GM19395 (cell line): ENCODE results near the gene PIGM.

ENCODE experiments used
- ATAC-seq: cut with Tn5 transposase; IDR thresholded peaks from one replicate; pipeline ENCODE4 v1.9.1; 2021; ENCODE audit warnings: mild to moderate bottlenecking, moderate library complexity; ENCODE audit not compliant: unreplicated experiment

Gene PIGM

DNA sequence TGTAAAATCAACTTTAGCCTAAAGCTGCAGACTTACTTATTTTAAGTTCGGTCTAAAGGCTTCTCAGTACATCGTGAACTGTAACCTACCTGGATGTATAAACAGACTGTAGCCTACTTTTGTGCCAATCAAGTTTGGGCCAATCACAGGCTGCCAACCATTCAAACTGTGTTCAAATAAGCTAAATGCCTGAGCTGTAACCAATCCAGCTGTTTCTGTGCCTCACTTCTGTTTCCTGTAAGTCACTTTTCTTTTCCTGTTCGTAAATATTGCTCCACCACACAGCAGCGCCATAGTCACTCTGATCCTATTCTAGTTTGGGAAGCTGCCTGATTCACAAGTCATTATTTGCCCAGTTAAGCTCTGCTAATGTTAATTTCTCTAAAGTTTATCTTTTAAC, 40.3 kb downstream of the PIGM start:
- no peak for ATAC-seq

DNA sequence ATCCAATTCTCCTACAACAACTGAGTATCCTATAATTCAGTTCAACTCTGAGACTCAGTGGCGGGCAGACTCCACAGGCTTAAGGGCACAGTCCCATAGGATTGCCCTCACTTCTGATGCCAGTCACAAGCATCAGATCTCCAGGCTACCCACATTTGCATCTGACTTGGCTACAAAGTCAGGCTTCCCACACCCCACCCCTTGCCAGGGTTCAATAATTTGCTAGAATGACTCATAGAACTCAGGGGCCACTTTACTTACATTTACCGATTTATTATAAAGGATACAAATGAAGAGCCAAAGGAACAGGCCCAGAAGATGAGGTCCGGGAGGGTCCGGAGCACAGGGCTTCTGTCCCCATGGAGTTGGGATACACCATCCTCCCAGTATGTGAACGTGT, 41.8 kb downstream of the PIGM start:
- ATAC-seq: no peak

DNA sequence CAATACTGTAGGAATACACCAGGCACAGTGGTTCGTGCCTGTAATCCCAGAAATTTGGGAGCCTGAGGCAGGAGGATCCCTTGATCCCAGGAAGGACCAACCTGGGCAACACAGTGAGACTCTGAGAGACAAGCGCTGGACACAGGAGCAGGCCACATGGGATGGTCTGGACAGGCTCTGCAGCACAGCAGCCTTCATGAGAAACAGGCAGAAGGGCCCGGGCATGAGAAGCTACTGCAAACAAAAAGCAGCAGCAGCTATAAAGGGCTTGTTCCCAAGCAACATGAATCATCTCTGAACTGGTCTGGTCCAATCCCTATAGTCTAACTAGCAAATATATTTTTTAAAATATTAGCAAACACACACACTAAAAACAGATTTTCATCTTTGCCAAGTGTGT, 42.2 kb downstream of the PIGM start:
- ATAC-seq: no peak

DNA sequence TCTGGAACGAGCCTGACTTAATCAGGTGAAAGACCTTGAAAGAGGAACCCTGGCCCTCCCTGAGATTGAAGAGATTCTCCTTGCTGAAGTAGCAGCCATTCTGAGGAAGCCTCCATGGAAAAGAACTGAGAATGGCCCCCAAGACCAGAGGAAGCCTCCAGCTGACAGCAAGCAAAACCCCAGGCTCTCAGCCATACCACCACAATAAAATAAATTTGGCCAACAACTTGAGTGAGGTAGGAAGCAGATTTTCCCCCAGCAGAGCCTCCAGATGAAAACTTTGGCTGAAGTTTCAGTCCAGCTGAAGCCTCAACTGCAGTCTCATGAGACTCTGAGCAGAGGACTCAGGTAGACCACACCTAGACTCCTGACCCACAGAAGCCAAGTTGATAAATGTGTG, 43.8 kb downstream of the PIGM start:
- no peak for ATAC-seq

DNA sequence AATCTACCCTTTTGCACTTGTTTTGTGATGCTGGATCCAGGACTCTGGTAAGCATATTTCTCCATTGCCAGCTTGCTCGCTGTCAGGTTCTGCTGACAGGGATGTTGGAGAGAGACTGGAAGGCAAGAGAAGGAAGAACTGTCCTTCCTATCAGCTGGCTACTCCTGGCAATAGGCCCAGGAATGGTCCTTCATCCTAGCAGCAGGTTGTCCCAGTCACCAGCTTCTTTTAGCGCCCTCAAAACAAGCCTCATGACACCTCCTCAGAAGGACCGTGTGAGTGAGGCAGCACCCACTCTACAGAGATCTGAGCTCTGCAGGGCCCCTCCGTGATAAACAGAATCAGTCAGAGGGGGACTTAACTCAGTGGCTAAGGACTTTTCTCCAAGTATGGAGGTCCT, 44.6 kb downstream of the PIGM start:
- no peak for ATAC-seq

DNA sequence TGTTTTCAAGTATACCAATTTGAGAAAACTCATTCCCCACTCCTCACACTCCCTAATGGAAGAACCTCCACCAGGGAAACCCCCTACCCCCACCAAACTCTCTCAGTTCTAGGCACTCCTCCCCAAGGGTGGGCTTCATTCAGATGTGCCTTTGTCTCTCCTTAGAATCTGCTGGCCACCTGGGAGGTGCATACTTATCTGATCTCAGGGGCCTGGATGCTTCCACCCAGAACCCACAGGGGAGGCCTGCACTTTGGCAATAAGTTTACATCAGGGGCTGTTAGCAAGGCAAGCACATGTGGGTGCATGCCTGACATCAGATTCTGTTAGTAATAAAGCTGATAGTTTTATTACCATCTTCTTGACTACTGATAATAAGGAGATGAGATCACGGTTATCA, 45.3 kb downstream of the PIGM start:
- ATAC-seq: no peak

DNA sequence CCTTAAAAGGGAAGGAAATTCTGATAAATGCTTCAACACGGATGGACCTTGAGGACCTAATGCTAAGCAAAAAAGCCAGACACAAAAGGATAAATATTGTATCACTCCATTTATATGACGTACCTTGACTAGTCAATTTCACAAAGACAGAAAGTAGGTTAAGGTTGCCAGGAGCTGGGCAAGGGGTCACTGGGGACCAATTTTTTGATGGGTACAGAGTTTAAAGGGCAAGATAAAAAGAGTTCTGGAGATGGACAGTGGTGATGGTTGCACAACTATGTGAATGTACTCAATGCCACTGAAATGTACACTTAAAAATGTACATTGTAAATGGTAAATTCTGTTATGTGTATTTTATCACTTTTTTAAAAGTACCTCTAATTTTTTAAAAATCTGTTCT, 45.7 kb downstream of the PIGM start:
- no peak for ATAC-seq

DNA sequence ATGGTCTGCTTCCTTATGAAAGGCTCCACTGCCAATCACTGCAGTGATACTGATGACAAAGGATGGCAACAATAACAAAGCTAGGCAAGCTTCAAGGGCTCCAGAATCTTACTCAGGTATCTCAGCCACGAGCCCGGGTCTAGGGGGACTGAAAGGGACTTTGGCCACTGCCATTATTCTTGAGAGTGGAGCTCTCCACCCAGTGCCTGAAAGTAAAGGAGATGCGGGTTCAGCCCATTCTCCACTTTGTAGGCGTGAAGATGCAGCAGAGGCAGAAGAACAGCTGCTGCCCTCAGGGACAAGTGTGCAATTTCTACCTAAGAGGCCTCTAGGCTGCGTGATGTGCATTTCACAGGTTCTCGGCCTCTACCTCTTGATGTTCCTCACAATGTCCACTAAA, 46.3 kb downstream of the PIGM start:
- ATAC-seq: no peak

DNA sequence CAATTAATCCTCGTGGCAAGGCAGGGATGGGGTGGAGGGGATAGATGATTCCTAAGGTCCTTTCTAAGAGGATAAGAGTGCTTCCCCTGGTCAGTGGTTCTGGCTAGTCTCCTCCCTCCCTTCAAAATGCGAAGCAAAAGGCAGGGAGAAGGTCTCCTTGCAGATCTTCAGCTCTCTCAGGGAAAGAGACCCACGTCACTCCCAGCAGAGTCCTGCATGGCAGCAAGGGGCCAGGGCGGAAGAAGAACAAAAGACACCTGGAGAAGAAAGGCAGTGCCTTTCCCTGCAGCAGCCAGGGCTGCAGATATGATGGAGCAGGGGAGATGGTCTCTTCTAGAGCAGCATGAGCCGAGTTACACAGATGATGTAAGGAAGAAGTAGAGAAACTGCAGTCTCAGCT, 48.1 kb downstream of the PIGM start:
- ATAC-seq: no peak

DNA sequence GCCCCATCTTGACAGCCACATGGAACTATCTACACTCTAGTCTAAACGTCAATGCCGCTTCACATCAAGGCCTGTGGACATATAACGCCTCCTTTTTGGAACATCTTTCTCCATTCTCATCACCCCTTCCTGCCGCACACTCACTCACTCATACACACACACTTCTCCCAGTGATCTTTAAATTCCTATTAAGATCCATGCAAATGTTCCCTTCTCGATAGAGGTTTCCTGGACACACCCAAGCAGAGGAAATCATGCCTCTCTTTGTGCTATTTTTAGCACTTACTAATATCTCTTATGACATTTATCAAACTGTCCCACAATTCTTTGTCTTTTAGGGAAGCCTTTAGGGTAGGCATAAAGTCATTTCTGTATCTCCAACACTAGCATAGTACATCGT, 49.5 kb downstream of the PIGM start:
- ATAC-seq: no peak

DNA sequence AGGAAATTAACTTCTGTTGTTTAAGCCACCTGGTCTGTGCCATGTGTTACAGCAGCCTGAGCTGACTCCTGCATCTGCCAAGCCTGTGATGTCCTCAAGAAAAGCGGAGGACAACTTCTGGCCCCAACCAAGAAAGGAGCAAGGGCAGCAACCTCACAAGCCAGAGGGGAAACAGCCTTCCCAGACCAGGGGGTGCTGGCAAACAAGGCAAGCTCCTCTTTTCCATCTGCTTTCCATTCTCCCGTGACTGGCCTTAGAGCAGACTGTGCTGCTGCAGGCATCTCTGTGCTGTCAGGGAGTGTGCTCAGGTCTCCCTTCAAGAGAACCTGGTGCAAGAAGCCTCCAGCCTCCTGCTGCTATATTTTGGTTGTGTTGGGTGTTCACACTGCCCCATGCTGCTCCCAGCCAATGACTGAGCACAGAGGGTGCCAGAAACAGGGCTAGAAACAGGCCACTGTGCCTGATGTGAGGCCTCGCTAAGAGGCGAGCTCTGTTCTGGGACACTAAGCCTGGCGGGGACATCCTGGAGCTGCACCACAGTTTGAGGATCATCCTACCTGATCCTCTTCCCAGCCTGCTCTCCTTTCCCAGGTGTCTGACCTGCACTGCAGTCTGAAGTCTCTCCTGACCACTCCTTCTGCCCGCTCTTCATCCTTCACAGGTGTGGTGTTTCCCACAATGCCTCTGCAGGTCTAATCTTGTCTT, 50.3 kb downstream of the PIGM start:
- ATAC-seq: no peak

DNA sequence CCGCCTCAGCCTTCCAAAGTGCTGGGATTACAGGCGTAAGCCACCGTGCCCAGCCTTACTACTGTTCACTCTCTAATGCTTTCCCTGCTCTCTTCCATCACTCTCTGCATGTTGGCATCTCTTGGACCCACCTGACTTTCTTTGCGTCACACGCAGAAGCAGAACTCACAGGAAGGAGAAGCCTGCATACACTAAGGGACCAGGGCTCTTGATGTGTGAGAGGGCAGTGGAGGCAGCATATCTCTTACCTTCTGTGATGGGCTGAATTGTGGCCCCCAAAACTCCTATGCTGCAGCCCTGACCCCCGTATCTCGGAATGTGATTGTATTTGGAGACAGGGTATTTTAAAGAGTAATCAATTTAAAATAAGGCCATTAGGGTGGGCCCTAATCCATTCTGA, 51.0 kb downstream of the PIGM start:
- no peak for ATAC-seq

DNA sequence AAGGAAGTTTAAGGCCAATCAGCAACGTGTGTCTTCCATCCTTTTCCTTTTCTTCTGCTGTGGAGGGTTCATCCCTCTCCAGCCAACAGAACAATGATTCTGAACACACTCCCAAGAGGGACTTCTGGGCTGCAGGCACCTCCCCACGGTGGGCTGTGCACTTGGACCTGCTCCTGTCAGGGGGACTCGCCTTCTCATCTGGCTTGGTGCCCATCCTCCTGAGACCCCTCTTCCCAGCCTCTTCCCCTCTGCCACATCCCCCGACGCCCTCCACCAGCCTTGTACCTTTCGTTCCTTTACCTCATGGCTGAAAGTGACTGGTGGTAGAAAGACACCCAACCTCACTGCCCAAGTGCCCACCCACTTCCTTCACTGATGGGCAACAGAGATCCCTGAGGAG, 51.7 kb downstream of the PIGM start:
- ATAC-seq: no peak

DNA sequence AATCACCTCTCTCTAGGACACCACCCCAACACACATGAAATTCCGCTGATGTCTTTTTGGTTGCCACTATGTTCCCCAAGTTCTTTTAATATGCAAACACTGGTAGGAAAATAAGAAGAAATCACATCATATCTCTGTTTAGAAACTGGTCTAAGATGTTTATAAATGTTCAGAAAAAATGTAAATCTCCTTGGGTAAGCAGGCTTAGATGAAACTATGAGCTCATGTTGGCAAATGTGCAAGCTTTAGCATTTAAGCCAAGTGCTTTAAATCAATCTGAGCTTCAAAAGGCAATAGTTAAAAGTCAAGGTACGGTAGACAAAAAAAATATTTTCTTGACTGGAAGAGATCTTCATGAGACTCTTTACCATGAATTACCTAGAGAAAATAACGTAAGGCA, 52.5 kb downstream of the PIGM start:
- ATAC-seq: no peak

DNA sequence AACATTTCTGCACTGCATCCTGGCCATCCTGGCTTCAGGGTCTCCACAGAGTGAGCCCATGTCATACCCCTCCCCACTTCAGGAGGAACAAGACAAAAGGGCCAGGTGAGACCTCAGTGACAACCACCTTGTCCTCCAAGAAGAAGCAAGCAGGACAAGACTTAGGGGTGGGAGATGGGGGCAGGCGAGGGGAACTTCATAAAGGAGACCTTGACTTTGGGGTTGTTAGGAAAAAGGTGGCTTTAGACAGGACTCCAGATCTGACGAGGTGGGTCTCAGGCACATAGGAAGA, 53.7 kb downstream of the PIGM start:
- ATAC-seq: no peak

DNA sequence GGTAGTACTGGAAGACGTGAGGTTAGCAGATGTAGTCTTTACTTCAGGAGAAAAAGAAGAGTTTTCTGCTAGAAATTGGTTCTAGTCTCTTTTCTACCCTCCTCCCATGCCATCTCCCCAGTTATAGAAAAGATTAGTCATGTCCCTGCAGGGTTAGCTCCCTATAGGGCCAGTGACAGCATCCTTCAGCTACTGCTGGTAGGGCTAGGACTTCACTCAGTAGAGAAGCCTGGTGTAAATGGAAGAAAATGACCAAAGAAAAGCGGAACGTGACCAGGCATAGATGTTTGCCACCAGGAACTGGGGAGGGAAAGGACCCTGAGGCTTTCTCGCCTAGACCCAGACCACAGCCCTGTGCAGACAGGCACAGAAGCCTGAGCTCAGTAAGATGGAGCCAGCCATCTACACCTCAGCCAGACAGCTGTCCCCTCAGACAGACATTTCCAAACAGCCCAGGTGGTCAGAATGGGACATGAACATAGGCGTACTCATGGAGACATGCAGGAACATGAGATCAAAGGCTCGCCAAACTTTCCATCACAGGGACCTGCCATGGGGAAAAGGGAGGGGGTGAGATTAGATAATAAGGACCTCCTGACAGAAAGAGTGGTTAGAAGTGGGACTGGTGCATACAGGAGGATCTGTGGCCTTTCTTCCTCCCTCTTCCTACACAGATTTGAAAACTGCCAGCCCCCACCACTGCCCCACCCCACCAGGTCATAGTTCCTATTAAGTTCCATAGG, 54.3 kb downstream of the PIGM start:
- ATAC-seq: no peak
